Dedifferentiated amniotic fluid mesenchymal stem cell (primary cell): ENCODE measurements around the gene ZC3H7A.
"Not testable (repeated sequence)": the region's sequence is repeated elsewhere in the genome, so short reads cannot be mapped to it uniquely, and the experiment has no call there.

Experiments used
- DNase-seq: peaks from one replicate; pipeline ENCODE4 v3.0.0-alpha.2; 2016; ENCODE audit errors: extremely low spot score

The ZC3H7A gene

GRCh38 chr16:11797166-11797956 lies at the start of gene ZC3H7A:
Gene ZC3H7A, minus strand, starts transcription at chr16:11797258. Its CDS starts 14,904 bp downstream, at chr16:11782354.
- peak; percentile 96 for DNase-seq

DNA sequence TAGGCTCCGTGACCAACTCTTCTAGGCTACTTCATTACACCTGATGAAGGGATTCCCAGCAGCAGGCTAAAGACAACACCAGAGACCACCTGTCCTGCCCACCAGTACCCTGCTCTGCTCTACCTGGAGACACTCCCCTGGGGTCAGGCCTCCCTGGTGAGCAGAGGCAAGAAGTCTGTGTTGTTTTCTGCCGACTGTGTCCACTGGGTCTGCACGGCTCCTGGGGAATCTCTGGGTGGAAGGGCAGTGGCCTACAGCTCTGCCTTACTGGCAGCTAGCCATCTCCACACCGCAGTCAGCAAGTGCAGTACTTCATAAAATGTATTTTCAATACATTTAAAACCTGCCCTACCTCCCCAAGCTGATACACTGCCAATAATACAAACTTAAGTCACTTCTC lies 47.4 kb upstream of the ZC3H7A start:
- no peak for DNase-seq

GRCh38 chr16:11843861-11844260 lies 46.8 kb upstream of the ZC3H7A start:
- no peak for DNase-seq

DNA sequence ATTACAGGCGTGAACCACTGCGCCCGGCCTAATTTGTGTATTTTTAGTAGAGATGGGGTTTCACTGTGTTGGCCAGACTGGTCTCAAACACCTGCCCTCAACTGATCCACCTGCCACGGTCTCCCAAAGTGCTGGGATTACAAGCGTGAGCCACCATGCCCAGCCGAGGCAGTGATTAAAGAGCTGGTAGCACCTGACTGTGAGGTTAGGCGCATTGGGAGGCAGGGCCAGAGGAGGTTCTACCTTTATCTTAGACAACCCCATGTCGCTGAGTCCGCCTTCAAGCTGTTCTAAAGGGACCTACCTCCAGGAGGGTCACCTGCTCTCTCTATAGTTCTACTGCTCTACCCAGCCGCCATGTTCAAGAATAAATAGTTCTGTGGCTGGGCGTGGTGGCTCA lies 46.1 kb upstream of the ZC3H7A start:
- no peak for DNase-seq

- DNase-seq, result no peak
Observed at GRCh38 chr16:11841026-11841425, 44.0 kb upstream of the ZC3H7A start.

DNA sequence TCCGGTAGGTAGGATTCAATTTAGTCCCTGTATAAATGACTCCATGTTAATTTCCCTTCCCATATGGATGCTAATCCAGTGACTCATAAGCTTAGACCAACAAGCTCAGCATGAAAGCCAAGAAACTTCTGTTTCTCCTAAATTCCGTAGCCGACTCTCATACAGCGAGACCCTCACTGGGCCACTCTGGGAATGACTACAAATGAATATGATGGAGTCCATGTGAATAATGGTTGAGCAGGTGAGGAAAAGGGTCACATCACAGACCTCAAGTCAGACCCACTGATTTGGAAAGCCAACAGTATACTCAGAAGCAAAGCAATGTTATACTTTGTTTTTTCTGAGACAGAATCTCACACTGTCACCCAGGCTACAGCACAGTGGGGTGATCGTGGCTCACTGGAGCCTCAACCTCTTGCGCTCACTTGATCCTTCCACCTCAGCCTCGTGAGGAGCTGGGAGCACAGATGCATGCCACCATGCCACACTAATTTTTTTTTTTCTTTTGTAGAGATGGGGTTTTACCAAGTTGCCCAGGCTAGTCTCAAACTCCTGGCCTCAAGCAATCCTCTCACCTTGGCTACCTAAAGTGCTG lies 39.7 kb upstream of the ZC3H7A start:
- DNase-seq, result peak; percentile 55

GRCh38 chr16:11835891-11836649 lies 39.0 kb upstream of the ZC3H7A start:
- DNase-seq, result no peak

DNA sequence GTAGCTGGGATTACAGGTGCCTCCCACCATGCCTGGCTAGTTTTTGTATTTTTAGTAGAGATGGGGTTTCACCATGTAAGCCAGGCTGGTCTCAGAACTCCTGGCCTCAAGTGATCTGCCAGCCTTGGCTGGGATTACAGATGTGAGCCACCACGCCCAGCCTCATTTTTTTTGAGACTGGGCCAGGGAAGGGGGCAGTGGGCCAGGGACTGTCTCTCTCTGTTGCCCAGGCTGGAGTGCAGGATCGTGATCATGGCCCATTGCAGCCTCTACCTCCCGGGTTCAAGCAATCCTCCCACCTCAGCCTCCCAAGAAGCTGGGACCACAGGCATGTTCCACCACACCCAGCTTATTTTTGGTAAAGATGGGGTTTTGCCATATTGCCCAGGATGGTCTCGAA lies 38.3 kb upstream of the ZC3H7A start:
- no peak for DNase-seq

GRCh38 chr16:11833951-11834695 lies 37.1 kb upstream of the ZC3H7A start:
- peak; percentile 87 for DNase-seq

- no peak for DNase-seq
Observed at GRCh38 chr16:11828696-11829095, 31.6 kb upstream of the ZC3H7A start.

DNA sequence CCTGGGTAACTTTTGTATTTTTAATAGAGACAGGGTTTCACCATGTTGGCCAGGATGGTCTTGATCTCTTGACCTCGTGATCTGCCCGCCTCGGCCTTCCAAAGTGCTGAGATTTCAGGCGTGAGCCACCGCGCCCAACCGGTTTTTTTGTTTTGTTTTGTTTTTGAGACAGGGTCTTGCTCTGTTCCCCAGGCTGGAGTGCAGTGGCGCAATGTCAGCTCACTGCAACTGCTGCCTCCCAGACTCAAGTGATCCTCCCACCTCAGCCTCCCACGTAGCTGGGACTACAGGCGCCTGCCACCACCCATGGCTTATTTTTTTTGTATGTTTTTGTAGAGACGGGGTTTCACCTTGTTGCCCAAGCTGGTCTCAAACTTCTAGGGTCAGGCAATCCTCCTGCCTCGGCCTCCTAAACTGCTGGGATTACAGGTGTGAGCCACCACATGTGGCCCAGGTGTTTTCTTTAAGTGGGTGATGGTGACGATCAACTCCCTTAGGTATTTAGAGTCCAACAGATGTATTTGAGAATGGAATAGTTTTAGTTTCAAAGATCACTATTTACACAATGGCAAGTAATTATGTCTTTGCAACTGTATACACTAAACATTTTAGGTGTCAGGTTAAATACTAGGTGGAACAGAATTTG lies 28.6 kb upstream of the ZC3H7A start:
- not testable (repeated sequence) for DNase-seq

- no peak for DNase-seq
Observed at GRCh38 chr16:11824362-11824761, 27.3 kb upstream of the ZC3H7A start.

DNA sequence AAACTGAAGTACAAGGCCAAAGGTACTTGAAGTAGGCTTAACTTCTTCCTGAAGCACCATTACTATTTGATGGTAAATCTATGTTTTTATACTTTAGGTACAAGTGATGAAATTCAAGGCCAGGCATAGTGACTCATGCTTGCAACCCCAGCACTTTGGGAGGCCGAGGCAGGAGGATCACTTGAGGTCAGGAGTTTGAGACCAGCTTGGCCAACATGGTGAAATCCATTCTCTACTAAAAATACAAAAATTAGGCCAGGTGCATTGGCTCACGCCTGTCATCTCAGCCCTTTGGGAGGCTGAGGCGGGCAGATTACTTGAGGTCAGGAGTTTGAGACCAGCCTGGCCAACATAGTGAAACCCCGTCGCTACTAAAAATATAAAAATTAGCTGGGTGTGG lies 26.6 kb upstream of the ZC3H7A start:
- DNase-seq, result not testable (repeated sequence)

DNA sequence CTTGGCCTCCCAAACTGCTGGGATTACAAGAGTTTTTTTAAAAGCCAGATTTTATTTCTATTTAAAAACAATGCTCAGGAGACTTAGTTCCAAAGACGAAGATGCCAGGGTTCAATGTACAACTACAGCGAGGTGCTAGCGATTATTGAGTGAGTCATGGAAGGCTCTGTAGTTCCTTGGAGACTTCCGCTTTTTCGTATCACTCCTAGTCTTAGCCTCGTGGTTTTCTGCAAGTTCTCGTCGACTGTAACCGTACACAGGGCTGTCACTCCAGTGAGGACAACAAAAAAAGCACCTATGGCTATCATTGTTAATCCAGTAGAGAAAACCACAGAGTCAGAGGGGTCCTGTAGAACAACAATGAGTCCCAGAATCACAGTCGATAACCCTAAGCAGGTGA lies 22.7 kb upstream of the ZC3H7A start:
- no peak for DNase-seq

DNA sequence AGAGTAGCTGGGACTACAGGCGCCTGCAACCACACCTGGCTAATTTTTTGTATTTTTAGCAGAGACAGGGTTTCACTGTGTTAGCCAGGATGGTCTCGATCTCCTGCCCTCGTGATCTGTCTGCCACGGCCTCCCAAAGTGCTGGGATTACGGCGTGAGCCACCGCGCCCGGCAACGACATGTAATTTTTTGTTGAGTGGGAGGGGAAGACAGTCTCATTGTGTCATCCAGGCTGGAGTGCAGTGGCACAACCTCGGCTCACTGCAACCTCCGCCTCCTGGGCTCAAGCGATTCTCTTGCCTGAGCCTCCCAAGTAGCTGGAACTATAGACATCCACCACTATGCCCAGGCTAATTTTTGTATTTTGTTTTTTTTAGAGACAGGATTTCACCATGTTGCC lies 21.9 kb upstream of the ZC3H7A start:
- not testable (repeated sequence) for DNase-seq

GRCh38 chr16:11816123-11816522 lies 19.1 kb upstream of the ZC3H7A start:
- no peak for DNase-seq

DNA sequence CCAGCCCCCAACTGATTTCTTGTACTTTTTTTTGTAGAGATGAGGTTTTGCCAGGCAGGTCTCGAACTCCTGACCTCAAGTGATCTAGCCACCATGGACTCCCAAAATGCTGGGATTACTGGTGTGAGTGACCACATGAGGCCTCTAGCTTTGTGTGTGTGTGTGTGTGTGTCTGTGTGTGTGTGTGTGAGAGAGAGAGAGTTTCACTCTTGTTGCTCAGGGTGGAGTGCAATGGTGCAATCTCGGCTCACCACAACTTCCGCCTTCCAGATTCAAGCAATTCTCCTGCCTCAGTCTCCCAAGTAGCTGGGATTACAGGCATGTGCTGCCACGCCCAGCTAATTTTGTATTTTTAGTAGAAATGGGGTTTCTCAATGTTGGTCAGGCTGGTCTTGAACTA lies 17.7 kb upstream of the ZC3H7A start:
- not testable (repeated sequence) for DNase-seq

GRCh38 chr16:11806721-11807120 lies 9.7 kb upstream of the ZC3H7A start:
- peak; percentile 29 for DNase-seq

GRCh38 chr16:11805556-11805955 lies 8.5 kb upstream of the ZC3H7A start:
- peak; percentile 21 for DNase-seq

GRCh38 chr16:11801481-11802021 lies 4.5 kb upstream of the ZC3H7A start:
- DNase-seq, result no peak

- DNase-seq, result no peak
Observed at GRCh38 chr16:11800382-11800718, 3.3 kb upstream of the ZC3H7A start.
